WTC11 (cell line): ENCODE results near the gene GALNT5. TPM values are rescaled to one million over a fixed set of nuclear protein-coding genes. Genes with fewer than 3 reads are reported as not detected.

ENCODE experiments used
- ATAC-seq: fragments of 200-7000 bp; cut with Tn5 transposase; 2 replicates; pipeline ENCODE4 v1.10.0; 2021; ENCODE audit warnings: mild to moderate bottlenecking, moderate library complexity
- CTCF ChIA-PET: fragments of 300-600 bp; sonication (Branson Sonifier 250); formaldehyde crosslinking; loops from one replicate; lab custom pipeline; 2021; ENCODE audit warnings: antibody characterized with exemption; lab: Charles Lee
- POLR2A ChIA-PET: fragments of 350-600 bp; sonication (Branson Sonifier 250); formaldehyde crosslinking; loops from one replicate; lab custom pipeline; 2021; ENCODE audit warnings: antibody characterized with exemption; lab: Charles Lee
- DNase-seq: peaks from one replicate; pipeline ENCODE4 v3.0.0; 2021; ENCODE audit warnings: low spot score
- H3K27ac Mint-ChIP-seq: 2 replicates; pipeline ENCODE4 v1.8.0; 2021; ENCODE audit warnings: mixed read lengths
- H3K27me3 Mint-ChIP-seq: 2 replicates; pipeline ENCODE4 v1.8.0; 2021; ENCODE audit warnings: low read depth, mild to moderate bottlenecking, moderate library complexity, mixed read lengths
- H3K36me3 Mint-ChIP-seq: 2 replicates; pipeline ENCODE4 v1.8.0; 2021; ENCODE audit warnings: mixed read lengths
- H3K4me1 Mint-ChIP-seq: 2 replicates; pipeline ENCODE4 v1.8.0; 2022; ENCODE audit warnings: mixed read lengths
- H3K4me3 Mint-ChIP-seq: 2 replicates; pipeline ENCODE4 v1.8.0; 2021; ENCODE audit warnings: mild to moderate bottlenecking, moderate library complexity, mixed read lengths
- H3K9me3 Mint-ChIP-seq: 2 replicates; pipeline ENCODE4 v1.8.0; 2021; ENCODE audit warnings: mixed read lengths
- CREB1 ChIP-seq: sonication (generic); formaldehyde crosslinking; IDR thresholded peaks from 2 replicates; pipeline ENCODE4 v1.8.0; 2023; ENCODE audit warnings: mild to moderate bottlenecking, missing genetic modification reagents
- ELF4 ChIP-seq: sonication (generic); formaldehyde crosslinking; IDR thresholded peaks from 2 replicates; pipeline ENCODE4 v1.8.1; 2022; ENCODE audit warnings: low read depth, mild to moderate bottlenecking, moderate library complexity, missing genetic modification reagents
- FOXP1 ChIP-seq: sonication (generic); formaldehyde crosslinking; IDR thresholded peaks from 2 replicates; pipeline ENCODE4 v1.8.0; 2022; ENCODE audit warnings: missing genetic modification reagents, mild to moderate bottlenecking, moderate library complexity, borderline replicate concordance
- GABPB1 ChIP-seq: sonication (generic); formaldehyde crosslinking; IDR thresholded peaks from 2 replicates; pipeline ENCODE4 v1.8.1; 2023; ENCODE audit warnings: mild to moderate bottlenecking, missing genetic modification reagents
- GTF2I ChIP-seq: fragments of 250-450 bp; sonication (Bioruptor Pico); conservative IDR thresholded peaks from 2 replicates; pipeline ENCODE4 v1.4.0; 2021; ENCODE audit warnings: mild to moderate bottlenecking
- HMGA2 ChIP-seq: fragments of 250-450 bp; sonication (Bioruptor Pico); IDR thresholded peaks from 2 replicates; pipeline ENCODE4 v1.4.0; 2021; ENCODE audit warnings: mild to moderate bottlenecking, moderate library complexity
- IRF1 ChIP-seq: sonication (generic); formaldehyde crosslinking; IDR thresholded peaks from 2 replicates; pipeline ENCODE4 v1.8.0; 2023; ENCODE audit warnings: missing genetic modification reagents
- JAZF1 ChIP-seq: fragments of 250-450 bp; sonication (Bioruptor Pico); IDR thresholded peaks from 2 replicates; pipeline ENCODE4 v1.9.0; 2021; ENCODE audit warnings: moderate library complexity, mild to moderate bottlenecking, inconsistent platforms
- NR2C2 ChIP-seq: sonication (generic); formaldehyde crosslinking; IDR thresholded peaks from 2 replicates; pipeline ENCODE4 v1.8.0; 2022; ENCODE audit warnings: mild to moderate bottlenecking, missing genetic modification reagents
- NR3C1 ChIP-seq: sonication (generic); formaldehyde crosslinking; conservative IDR thresholded peaks from 2 replicates; pipeline ENCODE4 v1.8.1; 2023; ENCODE audit warnings: low read depth, mild to moderate bottlenecking, missing genetic modification reagents
- TEAD1 ChIP-seq: sonication (generic); formaldehyde crosslinking; IDR thresholded peaks from 2 replicates; pipeline ENCODE4 v1.8.0; 2022; ENCODE audit warnings: mild to moderate bottlenecking, missing genetic modification reagents
- TP53 ChIP-seq: sonication (generic); formaldehyde crosslinking; IDR thresholded peaks from 2 replicates; pipeline ENCODE4 v1.8.1; 2023; ENCODE audit warnings: mild to moderate bottlenecking, missing genetic modification reagents
- ZBTB21 ChIP-seq: sonication (generic); formaldehyde crosslinking; IDR thresholded peaks from 2 replicates; pipeline ENCODE4 v1.8.1; 2023; ENCODE audit warnings: mild to moderate bottlenecking, missing genetic modification reagents, borderline replicate concordance
- ZNF121 ChIP-seq: sonication (generic); formaldehyde crosslinking; IDR thresholded peaks from 2 replicates; pipeline ENCODE4 v1.8.0; 2023; ENCODE audit warnings: missing genetic modification reagents
- ZNF219 ChIP-seq: sonication (generic); formaldehyde crosslinking; IDR thresholded peaks from 2 replicates; pipeline ENCODE4 v1.8.0; 2023; ENCODE audit warnings: missing genetic modification reagents, mild to moderate bottlenecking, borderline replicate concordance
- ZNF423 ChIP-seq: fragments of 250-450 bp; sonication (Bioruptor Pico); IDR thresholded peaks from 2 replicates; pipeline ENCODE4 v2.1.2; 2022; ENCODE audit warnings: mild to moderate bottlenecking, moderate library complexity
- total RNA-seq: library from RNA; stranded (reverse); gene quantifications from 3 replicates; pipeline ENCODE4 v1.2.3, GENCODE V29; 2021
- TF ChIP-seq, protein P1 (sequence below): sonication (generic); formaldehyde crosslinking; IDR thresholded peaks from 2 replicates; pipeline ENCODE4 v1.8.1; 2022; ENCODE audit warnings: missing genetic modification reagents, borderline replicate concordance
- TF ChIP-seq, protein P2 (sequence below): sonication (generic); formaldehyde crosslinking; IDR thresholded peaks from 2 replicates; pipeline ENCODE4 v1.8.1; 2023; ENCODE audit warnings: mild to moderate bottlenecking, missing genetic modification reagents, borderline replicate concordance
- TF ChIP-seq, protein P3 (sequence below): sonication (generic); formaldehyde crosslinking; IDR thresholded peaks from 2 replicates; pipeline ENCODE4 v1.8.0; 2022; ENCODE audit warnings: mild to moderate bottlenecking, missing genetic modification reagents
- TF ChIP-seq, protein P4 (sequence below): sonication (generic); formaldehyde crosslinking; IDR thresholded peaks from 2 replicates; pipeline ENCODE4 v1.8.1; 2023; ENCODE audit warnings: mild to moderate bottlenecking, missing genetic modification reagents, moderate library complexity

The GALNT5 gene
- total RNA-seq, 1 experiment from 2014 or later = 0.17 TPM

DNA sequence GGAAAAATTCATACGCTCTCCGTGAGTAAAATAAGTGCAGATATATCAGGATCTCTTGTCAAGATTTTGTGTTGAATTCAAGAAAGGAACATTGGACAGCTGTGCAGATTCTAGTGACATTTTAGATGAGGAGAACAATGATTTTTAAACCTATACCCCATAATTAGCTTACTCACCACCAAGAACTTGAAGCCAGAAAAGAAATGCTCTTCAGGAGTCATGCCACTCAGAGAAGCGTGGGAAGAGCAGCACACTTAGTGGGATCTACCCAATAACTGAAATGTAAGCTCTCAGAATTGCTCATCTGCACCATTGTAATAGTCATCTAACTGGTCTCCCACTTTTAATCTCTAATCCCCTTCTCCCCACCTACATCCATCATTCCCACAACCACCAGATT is 77.3 kb downstream of the GALNT5 start:
- CTCF ChIA-PET = interaction anchor here (1.4 to 4.9 kb wide), 6 partner anchors 8 to 109 kb away, joined by 4 to 125 read pairs (median 19); partner anchors contain the start of genes CYTIP and ERMN
- Mint-ChIP-seq H3K27me3 (no peaks in the 10 kb centered on the region), H3K4me1 (peaks cover 8% of the 10 kb centered on the region), H3K9me3 (no peaks in the 10 kb centered on the region), H3K36me3 (no peaks in the 10 kb centered on the region), H3K27ac (no peak overlapping the region), H3K4me3 (no peak overlapping the region)
- DNase-seq = no peak
- TF ChIP-seq GTF2I (CRISPR knock-in tag) = no peak
- TF ChIP-seq CREB1 = no peak
- no peak for TF ChIP-seq FOXP1 (CRISPR knock-in tag)
- TF ChIP-seq, protein P1, sequence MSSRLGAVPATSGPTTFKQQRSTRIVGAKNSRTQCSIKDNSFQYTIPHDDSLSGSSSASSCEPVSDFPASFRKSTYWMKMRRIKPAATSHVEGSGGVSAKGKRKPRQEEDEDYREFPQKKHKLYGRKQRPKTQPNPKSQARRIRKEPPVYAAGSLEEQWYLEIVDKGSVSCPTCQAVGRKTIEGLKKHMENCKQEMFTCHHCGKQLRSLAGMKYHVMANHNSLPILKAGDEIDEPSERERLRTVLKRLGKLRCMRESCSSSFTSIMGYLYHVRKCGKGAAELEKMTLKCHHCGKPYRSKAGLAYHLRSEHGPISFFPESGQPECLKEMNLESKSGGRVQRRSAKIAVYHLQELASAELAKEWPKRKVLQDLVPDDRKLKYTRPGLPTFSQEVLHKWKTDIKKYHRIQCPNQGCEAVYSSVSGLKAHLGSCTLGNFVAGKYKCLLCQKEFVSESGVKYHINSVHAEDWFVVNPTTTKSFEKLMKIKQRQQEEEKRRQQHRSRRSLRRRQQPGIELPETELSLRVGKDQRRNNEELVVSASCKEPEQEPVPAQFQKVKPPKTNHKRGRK (CRISPR knock-in tag) = no peak
- no peak for TF ChIP-seq IRF1 (CRISPR knock-in tag)
- no peak for TF ChIP-seq GABPB1
- TF ChIP-seq NR2C2 (CRISPR knock-in tag) = no peak
- TF ChIP-seq ZNF219 (CRISPR knock-in tag) = no peak
- TF ChIP-seq ZBTB21 = no peak
- TF ChIP-seq ZNF423 (CRISPR knock-in tag) = no peak
- no peak for TF ChIP-seq TP53 (CRISPR knock-in tag)
- TF ChIP-seq HMGA2 (CRISPR knock-in tag) = no peak
- TF ChIP-seq TEAD1 (CRISPR knock-in tag) = no peak
- no peak for TF ChIP-seq NR3C1 (CRISPR knock-in tag)
- TF ChIP-seq JAZF1 (CRISPR knock-in tag) = no peak
- TF ChIP-seq, protein P2, sequence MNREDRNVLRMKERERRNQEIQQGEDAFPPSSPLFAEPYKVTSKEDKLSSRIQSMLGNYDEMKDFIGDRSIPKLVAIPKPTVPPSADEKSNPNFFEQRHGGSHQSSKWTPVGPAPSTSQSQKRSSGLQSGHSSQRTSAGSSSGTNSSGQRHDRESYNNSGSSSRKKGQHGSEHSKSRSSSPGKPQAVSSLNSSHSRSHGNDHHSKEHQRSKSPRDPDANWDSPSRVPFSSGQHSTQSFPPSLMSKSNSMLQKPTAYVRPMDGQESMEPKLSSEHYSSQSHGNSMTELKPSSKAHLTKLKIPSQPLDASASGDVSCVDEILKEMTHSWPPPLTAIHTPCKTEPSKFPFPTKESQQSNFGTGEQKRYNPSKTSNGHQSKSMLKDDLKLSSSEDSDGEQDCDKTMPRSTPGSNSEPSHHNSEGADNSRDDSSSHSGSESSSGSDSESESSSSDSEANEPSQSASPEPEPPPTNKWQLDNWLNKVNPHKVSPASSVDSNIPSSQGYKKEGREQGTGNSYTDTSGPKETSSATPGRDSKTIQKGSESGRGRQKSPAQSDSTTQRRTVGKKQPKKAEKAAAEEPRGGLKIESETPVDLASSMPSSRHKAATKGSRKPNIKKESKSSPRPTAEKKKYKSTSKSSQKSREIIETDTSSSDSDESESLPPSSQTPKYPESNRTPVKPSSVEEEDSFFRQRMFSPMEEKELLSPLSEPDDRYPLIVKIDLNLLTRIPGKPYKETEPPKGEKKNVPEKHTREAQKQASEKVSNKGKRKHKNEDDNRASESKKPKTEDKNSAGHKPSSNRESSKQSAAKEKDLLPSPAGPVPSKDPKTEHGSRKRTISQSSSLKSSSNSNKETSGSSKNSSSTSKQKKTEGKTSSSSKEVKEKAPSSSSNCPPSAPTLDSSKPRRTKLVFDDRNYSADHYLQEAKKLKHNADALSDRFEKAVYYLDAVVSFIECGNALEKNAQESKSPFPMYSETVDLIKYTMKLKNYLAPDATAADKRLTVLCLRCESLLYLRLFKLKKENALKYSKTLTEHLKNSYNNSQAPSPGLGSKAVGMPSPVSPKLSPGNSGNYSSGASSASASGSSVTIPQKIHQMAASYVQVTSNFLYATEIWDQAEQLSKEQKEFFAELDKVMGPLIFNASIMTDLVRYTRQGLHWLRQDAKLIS (CRISPR knock-in tag) = no peak
- no peak for TF ChIP-seq ELF4 (CRISPR knock-in tag)
- TF ChIP-seq, protein P3, sequence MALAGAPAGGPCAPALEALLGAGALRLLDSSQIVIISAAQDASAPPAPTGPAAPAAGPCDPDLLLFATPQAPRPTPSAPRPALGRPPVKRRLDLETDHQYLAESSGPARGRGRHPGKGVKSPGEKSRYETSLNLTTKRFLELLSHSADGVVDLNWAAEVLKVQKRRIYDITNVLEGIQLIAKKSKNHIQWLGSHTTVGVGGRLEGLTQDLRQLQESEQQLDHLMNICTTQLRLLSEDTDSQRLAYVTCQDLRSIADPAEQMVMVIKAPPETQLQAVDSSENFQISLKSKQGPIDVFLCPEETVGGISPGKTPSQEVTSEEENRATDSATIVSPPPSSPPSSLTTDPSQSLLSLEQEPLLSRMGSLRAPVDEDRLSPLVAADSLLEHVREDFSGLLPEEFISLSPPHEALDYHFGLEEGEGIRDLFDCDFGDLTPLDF = no peak
- TF ChIP-seq, protein P4, sequence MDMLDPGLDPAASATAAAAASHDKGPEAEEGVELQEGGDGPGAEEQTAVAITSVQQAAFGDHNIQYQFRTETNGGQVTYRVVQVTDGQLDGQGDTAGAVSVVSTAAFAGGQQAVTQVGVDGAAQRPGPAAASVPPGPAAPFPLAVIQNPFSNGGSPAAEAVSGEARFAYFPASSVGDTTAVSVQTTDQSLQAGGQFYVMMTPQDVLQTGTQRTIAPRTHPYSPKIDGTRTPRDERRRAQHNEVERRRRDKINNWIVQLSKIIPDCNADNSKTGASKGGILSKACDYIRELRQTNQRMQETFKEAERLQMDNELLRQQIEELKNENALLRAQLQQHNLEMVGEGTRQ (CRISPR knock-in tag) = no peak
- no peak for TF ChIP-seq ZNF121
- ATAC-seq = no peak
- POLR2A ChIA-PET = no interaction called here
